NCI-H69 (cell line): ENCODE data around the gene IRS2.
A peak's percentile ranks its signal among the peaks of the same experiment; 100 is the strongest.

Experiments used
- DNase-seq: peaks from one replicate; lab custom pipeline; 2025; lab: John Stamatoyannopoulos, UW

Gene IRS2

DNA sequence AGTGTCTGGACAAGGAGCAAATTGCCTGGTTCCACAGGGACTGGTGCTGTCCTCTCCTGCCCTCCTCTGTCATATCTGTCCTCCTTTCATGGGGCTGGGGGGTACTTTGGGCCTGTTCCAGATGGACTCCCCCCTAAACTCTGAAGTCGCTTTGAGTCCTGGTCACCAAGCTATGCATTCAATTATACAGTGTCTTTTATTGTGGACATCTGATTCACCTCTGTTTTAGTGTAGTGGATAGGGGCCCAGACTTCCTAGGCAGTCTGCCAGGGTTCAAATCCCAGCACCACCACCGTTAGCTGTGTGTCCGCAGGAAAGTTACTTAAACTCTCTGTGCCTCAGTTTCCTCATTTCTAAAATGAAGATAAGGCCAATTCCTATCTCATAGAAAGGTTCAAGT, 21.0 kb upstream of the IRS2 start:
- no peak for DNase-seq

DNA sequence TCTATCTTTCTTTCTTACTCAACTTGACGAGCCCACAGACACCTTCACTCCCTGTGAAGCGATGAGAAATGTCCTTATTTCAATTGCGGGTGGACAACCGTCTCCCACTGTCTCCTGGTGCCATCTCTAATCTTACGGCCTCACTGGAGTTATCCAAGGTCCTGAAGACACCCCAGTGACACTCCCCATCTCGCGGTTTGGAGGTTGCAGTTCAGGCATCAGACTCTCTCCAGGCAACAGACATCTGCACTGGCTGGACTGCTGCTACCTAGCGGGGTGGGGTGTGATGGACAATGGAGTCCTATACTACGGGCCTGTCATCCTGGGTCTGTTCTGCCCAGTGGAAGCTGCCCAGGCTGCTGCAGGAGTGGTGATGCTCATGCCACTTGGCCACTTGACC, 18.3 kb upstream of the IRS2 start:
- DNase-seq = no peak

DNA sequence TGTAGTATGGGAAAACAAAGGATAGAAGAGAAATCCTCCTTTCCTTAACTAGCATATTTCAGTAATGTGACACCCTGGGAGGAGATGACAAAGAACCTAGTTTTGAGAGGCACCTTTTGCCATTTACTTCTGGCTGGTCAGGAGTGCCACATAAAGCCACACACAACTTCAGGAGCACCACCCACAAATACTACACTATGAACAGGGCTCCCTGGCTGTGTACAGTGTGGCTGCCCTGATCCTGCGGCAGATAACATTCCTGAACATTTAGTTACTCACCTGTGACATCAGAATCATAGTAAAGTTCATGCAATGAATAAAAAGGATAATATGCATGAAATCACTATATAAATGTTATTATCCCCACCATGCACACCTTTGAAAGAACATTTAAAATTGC, 17.4 kb upstream of the IRS2 start:
- DNase-seq = no peak

DNA sequence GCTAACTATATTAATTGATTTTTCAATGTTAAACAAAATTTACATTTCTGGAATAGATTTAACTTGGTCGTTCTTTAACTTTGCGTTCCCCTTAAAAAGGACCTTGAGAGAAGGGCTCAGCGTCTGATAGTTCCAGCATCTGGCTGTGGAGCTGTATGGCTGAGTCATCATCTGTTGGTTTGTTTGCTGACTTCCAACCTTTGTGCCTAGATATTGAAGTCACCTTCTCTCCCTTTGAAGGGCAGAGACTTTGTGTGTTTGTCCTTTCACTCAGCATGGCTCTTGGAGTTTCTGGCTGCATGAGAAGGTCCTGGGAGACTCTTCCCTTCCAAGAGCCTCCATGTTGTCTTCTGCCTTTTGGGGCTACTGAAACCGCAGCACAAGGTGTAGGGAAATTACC, 16.6 kb upstream of the IRS2 start:
- DNase-seq = no peak

DNA sequence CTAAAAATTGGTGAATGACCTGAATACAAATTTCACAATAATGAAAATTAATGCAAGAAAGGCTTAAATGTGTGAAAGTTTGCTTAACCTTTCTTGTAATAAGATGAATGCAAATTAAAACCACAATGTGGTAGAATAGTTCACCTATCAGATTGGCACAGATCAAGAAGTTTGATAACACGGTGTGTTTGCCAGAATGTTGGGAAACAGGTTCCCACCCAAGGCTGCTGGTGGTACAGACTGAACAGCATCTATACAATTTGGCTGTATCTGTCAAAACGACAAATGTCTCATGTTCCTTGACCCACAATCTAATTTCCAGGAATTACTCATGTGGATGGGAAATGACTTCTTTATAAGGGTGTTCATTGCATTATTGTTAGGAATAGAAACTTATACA, 8.6 kb upstream of the IRS2 start:
- DNase-seq = no peak

DNA sequence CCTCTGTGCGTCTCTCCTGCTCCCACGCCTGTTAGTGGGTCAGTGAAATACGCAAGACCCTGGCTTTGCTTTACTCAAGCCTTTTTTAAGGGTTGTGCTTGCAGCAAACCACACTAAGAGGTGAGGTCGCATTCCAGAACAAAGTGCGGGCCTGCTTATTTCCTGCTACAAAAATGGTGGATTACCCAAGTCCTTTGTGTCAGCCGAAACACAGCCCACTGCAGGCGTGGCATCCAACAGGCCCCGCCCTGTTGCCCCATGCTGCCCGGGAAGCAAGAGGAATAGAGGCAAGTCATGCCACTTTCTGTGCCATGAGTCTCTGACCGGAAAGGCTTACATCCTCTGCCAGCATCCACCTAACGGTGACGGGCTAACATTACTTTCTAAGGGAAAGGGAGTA, 7.7 kb upstream of the IRS2 start:
- no peak for DNase-seq

DNA sequence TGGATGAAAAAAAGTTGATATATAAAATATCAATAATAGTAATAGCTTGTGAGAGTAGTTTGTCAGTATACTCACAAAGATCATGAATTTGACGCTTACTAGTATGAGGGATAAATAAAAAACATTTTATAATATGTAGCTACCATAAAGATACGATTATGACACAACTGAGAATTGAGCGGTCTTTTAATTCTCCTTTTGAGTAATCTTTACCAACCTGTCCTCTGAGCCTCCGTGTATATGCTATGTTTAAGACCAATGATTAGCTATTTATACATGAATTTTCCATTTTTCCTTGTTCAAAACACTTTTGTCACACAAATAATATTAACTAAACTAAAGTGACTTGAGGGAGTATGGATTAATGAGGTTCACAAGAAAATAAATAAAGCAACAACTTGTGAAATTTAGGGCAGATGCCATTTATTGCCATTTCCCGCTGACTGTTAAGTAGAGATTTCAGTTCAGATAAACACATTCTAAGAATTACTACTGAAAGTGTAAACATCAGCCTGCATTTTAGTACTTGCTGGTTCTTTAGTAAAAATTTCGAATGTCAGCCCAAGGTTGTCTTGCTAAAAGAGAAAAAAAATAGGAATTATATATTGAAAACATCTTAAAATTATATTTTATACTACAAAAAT, 6.2 kb upstream of the IRS2 start:
- DNase-seq = no peak

DNA sequence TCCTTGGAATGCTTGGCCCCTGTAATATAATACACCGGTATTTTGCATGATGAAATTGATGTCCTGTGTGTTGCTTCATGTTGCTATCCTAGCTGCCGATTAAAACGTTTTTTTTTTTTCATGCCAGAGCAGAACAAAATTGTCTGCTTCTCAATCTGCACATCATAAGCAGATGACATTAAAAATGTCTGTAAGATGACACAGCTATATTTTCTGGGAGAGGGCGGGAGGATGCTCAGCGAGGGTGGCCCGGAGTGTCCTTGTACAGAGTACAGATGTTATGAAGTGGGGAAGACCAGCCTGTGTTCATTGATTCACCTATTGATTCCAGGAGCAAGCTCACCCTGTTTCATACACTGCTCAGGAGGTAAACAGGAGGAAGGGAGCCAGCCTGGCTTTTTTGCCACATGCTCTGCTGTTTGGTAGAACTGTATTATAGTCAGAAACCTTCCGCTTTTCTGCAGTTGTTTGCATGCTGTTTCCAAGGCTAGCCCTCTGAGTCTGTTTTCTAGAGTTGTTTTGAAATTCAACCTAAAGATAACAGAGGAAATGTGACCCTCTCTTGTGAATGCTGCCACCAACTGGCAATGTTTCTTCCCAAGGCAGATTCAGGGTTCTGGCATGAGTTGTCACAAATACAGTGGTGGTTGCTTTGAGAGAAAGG, 4.7 kb upstream of the IRS2 start:
- peak; percentile 45 for DNase-seq

DNA sequence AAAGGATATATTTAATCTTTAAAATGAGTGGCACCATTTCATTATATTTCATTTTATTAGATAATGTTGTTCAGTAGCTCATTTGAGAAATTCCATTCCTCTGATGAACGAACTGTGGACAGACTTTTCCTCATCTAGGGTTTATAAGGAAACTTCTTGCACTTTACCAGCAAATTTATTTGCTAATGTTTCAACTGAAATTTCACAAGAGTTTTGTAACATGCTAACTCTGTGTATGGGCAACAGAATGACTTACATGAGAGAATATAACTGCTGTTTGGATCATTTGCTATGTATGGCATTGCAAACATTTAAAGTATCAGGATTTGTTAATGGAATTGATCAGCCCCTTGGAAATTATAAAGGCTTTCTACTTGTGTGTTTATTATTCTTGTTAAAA, 3.7 kb upstream of the IRS2 start:
- DNase-seq = no peak

DNA sequence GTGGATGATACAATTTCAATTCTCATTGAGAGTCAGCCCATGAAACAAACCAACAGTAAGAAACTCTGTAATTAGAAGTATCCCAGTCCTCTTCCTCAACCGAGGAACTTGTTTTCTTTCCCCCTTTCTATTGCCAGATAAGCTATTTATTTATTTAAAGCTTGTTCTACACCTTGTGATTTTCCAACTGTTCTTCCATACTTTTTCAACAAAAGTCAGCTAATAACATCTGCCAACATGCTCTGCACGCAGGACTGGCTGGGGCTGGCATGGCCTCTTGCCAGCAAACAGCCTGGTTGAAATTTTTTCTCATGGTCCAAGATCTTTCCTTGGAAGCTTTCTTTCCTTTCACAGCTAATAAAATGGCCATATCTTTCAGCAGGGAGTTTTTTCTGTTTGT, 2.9 kb upstream of the IRS2 start:
- peak; percentile 27 for DNase-seq

DNA sequence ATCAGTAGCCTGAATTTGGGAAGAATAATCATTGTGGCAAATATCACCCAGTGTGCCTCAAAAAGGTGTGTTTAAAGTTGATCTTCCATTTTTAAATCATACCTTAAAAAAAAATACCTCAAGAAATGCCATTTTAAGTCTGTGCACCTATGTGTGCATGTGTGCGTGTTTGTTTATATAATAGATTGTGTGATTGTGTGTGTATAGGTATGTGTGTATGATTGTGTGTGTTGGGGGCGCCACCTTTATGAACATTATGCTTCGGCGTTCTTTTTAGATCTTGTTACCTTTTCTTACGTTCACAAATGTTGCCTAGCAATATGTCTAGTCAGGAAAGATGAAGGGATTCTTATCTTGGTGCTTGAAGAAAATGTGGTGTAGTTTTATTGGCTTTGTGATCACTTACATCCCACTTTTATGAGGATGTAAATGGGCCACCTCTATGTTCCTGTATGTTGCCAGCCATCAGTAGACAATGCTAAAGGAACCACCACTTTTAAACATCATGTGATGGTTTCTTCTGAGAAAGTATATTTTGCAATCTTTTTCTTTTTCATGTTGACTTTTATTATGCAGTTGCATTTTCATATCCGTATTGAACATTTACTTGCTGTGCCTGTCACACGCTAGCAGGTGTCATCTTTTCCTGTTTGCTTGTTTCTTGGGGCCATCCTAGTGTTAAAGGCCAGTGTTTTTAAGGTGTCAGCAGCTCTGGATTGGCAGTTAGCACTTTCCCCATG, 2.2 kb upstream of the IRS2 start:
- no peak for DNase-seq

DNA sequence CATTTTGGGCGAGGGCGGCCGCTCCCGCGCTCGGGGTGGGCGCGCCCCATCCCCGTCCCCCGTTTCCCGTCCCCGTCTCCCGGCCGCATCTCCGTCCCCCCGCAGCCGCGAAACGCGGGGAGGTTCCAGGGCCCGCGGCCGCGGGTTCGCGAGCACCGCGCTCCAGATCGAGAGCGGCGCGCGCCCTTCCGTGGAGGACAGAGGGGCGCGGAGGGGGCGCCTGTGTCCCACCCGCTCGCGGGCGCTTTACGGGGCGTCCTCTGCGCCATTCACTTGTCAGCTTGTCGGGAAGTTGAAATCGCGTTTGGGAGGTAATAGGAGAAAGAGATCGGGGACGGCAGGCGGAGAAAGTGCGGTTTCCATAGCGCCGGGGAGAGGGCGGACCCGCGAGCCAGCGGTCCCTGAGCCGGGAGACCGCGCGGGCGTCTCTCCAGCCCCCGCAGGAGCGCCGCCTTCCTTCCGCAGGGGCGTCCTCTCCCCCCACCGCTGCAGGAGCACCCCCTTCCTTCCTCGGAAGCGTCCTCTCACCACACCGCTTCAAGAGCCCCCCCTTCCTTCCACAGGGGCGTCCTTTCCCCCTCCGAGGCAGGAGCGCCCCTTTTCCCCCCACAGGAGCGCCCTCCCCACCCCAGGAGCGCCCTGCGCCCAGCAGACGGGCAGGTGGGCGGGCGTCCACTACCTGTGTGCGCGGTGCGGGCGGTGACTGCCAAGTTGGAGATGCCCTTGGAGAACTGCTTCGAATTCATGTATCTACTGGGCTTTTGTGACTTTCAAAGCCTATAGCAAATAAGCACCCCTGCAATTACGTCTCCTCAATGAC, 962 bp upstream of the IRS2 start:
- peak; percentile 76 for DNase-seq

DNA sequence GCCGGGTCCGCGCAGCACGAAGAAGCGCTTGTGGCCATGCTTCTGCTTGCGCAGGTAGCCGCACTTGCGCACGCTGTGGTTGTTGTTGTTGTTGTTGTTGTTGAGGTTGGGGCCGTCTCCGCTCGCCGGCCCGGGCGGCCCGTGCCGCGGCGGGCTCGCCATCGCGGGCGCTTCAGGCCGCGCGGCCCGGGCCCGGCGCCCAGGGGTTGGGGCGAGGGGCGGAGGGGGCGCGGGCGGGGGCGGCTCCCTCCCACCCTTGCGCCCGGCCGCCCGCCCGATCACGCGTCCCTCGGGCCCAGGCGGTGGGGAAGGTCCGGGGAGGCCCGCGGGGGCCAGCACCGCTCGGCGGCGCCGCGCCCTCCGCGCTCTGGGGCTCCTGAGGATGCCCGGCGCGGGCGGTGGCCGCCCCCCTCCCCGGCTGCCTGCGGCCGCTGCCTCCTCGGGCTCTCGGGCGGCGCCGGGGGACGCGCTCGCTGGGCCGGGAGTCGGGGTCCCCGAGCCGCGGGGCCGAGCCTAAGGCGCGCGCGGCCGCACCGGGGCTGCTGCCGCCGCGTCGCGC, 412 bp downstream of the IRS2 start:
- peak; percentile 73 for DNase-seq

DNA sequence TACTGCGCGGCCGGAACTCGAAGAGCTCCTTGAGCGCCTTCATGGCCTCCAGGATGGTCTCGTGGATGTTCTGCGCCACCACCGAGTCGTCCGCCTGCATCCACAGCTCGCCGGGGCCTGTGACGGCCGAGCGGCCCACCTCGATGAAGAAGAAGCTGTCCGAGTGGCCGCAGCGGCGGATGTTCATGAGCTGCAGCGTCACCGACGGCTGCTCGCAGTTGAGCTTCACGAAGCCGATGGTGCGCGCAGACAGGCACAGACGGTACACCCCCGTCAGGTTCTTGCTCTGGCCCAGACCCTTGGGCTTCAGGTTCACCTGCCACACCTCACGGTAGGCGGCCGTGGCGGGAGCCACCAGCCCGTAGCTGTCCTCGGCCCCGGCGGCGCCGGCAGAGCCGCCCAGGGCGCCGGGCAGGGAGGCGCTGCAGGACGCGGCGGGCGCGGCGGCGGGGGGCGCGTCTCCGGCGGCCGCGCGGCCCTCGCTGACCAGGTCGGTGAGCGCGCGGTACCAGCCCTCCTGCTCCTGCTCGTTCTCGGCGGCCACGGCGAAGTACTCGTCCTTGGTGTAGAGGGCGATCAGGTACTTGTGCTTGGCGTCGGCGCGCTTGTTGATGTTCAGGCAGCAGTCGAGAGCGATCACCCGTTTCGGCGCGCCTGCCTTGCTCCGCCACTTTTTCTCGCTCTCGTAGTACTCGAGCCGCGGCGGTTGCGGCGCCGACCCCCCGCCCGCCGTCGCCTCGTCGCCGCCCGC, 1.1 kb downstream of the IRS2 start:
- DNase-seq = peak; percentile 74

DNA sequence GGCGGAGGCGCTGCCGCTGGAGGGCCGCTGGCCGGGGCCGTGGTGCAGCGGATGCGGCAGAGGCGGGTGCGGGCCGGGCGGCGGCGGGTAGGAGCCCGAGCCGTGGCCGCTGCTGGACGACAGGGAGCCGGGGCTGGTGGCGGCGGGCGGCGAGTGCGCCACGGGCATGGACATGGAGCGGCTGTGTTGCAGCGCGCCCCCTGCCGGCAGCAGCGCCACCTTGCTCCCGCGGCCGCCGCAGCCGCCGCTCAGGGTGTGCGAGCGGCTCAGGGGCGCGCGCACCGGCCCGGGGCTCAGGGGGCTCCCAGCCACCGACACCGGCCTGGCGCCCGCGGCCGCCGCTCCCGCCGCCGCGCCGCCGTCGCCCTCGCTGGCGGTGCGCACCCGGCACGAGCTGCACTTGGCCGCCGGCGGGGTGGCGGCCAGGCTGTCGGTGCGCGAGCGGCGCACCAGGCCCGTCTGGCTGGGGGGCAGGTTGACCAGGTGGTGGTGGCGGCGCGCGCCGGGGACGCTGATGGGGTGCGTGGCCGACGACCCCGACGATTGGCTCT, 1.7 kb downstream of the IRS2 start:
- DNase-seq = peak; percentile 80

DNA sequence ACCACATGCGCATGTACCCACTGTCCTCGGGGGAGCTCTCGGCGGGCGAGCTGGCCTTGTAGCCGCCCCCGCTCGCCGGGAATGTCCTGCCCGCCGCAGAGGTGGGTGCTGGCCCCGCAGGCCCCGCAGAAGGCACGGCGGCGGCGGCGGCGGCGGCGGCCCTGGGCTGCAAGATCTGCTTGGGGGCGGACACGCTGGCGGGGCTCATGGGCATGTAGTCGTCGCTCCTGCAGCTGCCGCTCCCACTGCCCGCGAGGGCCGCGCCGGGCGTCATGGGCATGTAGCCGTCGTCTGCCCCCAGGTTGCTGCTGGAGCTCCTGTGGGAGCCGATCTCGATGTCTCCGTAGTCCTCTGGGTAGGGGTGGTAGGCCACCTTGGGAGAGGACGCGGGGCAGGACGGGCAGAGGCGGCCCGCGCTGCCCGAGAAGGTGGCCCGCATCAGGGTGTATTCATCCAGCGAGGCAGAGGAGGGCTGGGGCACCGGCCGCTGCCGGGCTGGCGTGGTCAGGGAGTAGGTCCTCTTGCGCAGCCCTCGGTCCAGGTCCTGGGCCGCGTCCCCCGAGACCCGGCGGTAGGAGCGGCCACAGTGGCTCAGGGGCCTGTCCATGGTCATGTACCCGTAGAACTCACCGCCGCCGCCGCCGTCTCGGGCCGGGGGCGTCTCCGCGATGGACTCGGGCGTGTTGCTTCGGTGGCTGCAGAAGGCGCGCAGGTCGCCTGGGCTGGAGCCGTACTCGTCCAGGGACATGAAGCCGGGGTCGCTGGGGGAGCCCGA, 2.4 kb downstream of the IRS2 start:
- no peak for DNase-seq

DNA sequence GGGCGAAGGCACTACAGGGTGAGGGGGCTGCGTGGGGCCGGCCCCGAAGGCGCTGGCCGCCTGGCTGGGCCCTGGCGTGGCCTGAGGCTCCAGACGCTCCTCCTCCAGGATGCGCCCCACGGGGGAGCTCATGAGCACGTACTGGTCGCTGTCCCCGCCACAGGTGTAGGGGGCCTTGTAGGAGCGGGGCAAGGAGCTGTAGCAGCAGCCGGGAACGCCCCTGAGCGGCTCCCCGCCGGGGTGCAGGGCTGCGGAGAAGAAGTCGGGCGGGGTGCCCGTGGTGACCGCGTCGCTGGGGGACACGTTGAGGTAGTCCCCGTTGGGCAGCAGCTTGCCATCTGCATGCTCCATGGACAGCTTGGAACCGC, 3.0 kb downstream of the IRS2 start:
- peak; percentile 19 for DNase-seq

DNA sequence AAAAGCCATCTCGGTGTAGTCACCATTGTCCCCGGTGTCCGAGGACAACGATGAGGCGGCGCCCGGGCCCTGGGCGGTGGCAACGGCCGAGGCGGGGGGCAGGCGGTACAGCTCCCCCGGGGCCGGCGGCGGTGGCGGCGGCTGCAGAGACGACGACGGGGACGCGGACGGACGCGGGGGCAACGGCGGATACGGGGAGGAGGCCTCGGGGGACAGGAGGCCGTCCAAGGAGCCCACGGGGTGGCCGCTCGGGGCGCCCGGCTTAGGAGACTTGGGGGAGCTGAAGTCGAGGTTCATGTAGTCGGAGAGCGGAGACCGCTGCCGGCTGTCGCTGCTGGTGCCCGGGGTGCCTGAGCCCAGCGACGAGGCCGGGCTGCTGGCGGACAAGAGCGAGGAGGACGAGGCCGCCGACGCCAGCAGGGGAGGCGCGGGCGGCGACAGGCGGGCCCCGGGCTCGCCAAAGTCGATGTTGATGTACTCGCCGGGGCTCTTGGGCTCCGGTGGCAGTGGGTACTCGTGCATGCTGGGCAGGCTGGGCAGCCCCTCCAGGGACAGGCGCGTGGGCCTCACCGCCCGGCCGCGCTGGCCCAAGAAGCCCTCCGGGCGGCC, 3.5 kb downstream of the IRS2 start:
- no peak for DNase-seq

DNA sequence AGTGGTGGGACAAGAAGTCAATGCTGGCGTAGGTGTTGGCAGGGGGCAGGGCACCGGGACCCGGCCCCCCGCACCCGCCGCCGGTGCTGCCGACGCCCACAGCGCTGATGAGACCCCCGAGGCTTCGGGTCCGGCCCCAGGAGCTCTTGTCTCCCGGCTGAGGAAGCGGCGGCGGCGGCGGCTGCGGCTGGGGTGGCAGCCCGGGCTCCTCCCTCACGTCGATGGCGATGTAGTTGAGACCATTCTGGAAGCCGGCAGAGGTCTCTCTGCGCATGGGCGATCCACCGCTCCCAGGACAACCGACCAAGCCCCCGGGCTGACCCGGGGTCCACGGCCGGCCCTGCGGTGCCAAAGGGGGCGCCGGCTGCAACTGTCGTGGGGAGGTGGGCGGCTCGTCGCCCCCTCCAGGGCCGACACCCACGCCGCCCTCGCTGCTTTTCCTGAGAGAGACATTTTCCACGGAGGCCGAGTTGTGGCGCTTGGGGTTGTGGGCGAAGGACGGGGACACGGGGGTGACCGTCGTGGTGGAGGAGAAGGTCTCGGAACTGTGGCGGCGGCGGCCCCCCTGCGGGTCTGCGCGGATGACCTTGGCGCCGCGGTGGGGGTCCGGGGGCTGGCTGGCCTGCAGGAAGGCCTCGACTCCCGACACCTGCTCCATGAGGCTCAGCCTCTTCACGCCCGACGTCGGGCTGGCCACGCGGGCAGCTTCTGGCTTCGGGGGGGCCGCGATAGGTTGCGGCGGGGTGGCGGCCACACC, 4.1 kb downstream of the IRS2 start:
- DNase-seq = no peak
